EH (cell line): Measurements from ENCODE around the gene NFIA.

Experiments
- DNase-seq: peaks from one replicate; pipeline ENCODE4 v3.0.0-alpha.2; 2015; ENCODE audit warnings: low read depth

Gene NFIA

GRCh38 chr1:61247051-61247825 lies 164.9 kb downstream of the NFIA start:
- no peak for DNase-seq

DNA sequence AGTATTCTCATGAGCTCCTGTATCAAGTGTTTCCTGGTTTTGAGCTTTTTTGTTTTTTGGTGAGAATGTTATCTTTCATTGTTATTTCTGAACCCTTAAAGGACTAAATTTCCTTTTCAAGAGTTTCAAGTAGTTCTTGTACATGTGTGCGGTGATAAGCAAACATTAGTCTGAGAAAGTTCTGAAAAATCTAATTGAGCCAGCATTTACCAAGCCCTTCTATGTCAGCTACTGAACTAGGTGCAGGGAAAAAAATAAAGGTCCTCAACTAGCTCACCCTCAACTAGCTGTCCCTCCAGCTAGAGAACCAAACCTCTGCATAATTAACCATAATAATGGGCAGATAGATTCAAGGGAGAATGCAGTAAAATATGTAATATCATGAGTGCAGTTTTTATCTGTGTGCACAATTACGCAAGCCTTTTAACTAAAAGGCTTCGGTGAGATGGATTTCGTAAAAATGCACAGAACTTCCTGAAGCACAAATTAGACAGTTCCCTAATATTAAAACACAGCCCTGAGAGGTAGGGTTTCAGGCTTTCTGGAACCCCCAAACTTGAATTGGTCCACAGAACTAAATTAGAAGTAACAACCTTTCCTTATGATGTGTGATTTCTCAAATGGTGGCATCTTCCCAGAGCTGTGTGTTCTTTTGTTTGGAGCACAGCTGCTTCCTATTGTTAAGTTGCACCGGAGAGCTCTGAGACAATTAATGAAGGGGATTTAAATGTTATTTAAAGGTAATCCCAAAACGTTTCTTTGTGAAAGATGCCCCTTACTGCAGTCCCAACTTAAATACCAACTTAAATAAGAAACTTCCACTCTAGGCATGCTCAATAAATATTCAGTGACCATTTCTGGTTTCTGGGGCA lies 165.8 kb downstream of the NFIA start:
- no peak for DNase-seq

GRCh38 chr1:61250933-61251332 lies 168.6 kb downstream of the NFIA start:
- DNase-seq = no peak

- peak; percentile 42 for DNase-seq
These were observed 170.8 kb downstream of the NFIA start for GRCh38 chr1:61253059-61253735.

DNA sequence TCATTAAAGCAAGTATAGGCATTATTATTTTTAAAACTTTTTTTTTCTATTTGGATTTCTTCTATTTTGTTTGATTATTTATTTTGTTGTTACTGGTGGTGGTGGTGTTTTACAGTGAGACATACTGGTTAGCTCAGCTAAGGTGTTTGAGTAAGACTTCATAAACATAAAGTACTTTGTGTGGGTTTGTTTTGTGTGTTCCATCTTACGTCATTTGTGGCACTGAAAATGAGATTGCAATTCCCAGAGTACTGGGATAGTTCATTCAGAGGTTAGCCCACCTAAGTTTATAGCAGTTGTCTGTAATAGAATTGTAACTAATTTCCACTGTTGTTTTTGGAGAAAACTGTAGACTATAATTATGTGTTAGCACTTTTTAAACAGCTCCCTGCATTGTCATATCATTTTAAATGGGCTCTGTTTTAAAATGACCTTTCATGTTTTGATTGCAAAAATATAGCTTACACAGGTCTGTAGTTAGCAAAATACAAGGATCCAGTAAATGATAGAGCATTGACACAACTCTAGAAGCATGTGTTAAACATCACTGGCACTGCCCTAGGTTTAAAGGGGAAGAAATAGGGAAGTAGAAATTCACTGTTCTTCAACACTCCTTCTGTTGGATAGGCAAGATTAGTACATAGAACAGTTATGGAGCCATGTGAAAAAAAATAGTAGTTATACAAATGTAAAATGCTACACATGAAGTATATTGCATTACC lies 171.7 kb downstream of the NFIA start:
- no peak for DNase-seq

GRCh38 chr1:61254634-61255357 lies 172.4 kb downstream of the NFIA start:
- peak; percentile 39 for DNase-seq

- DNase-seq = peak; percentile 3
These were observed 173.0 kb downstream of the NFIA start for GRCh38 chr1:61255358-61255703.

DNA sequence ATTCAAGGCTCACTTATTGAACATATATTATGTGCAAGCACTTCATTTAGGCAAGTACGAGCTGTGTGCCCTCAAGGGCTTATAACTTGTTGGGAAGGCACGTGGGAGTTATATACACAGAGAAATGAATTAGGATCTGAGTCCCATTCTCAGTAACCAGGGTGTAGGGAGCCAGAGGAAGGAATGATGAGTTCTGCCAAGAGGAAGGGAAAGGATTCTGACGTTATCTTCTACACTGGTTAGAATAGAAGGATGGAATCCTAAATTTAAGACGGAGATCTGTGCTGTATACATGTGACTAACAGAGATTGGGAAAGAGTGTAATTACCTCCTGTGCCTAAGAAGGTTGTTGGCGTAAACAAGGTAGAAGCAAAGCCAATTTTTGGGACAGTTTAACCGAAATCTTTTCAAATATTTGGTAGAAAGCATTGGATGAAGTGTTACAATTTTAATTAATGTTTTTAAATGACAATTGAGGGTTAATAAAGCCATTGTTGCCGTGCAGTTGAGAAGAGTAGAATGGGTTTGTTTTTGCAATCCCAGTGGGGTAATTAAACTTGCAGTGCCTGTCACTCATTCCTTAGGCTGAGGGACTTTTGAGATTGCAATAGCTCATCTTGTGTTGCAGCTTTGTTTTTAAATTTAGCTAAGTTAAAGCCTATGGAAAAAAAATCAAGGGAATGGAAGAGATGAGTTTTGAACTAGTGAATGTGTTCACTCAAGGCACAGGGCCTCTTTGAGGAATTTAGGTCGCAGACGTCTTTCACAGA lies 177.2 kb downstream of the NFIA start:
- DNase-seq = no peak

DNA sequence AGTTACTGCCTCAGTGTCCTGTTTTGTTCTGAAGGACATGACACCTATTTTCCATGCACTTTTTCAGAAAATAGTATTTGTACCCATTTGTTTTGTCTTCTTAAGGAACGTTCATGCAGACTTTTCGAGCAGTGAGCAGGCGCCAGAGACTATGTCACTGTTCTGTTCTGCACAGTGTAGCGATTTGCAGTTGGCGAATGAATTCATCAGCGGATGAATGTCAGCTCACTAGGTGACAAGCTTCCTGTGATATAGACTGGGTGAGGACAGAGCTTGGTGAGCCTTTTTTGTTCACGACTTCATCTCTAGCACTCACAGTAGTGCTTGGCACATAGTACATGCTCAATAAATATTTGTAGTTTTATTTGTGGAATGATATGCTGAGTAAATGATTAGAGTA lies 177.8 kb downstream of the NFIA start:
- no peak for DNase-seq

DNA sequence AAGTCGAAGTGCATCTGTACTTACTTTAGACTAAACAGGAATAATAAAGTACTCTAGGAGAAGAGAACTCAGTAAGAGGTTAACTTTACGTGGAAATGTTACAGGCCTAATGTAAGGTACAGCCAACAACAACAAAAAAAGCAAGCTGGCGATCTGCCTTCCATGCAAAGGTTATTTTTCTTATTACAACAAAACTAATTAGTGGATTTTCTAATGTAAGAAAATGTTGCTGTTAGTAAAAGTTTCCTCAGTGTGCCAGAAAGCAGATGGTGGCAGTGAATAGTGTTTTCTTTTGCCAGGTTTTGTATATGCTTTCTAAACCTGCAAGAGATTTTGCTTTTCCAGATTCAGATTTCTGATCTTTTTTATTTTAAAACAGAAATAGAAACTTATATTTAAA lies 179.2 kb downstream of the NFIA start:
- DNase-seq = no peak

DNA sequence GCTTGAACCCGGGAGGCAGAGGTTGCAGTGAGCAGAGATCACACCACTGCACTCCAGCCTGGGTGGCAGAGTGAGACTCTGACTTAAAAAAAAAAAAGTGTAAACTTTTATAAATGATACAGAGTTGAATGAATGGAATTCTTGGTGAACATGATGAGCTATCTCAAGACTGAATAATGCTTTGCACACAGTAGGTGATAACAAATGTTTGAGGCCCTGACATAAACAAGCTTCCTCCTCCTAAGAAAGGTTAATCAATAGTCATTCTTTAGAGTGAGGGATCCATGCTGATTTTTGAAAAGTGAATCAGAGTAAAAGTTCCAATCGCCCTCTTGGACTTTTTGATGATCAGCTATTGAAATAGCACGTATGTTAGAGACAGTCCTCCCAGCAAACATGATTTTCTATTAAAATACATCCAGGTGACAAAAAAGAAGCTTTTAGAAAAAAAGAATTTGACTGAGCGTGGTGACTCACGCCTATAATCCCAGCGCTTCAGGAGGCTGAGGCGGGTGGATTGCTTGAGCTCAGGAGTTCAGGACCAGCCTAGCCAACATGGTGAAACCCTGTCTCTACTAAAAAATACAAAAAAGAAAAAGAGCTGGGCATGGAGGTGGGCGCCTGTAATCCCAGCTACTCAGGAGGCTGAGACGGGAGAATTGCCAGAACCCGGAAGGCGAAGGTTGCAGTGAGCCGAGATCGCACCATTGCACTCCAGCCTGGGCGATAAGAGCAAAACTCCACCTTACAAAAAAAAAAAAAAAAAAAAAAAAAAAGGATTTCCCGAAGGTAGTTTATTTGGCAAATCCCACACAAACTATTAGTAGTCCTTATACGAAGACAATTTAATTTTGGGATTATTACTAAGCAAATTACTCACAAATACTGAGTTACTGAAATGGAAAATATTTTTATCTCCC lies 181.8 kb downstream of the NFIA start:
- no peak for DNase-seq

GRCh38 chr1:61264825-61265242 lies 182.5 kb downstream of the NFIA start:
- DNase-seq = no peak

- DNase-seq = no peak
These were observed 183.3 kb downstream of the NFIA start for GRCh38 chr1:61265665-61266064.

GRCh38 chr1:61266738-61267137 lies 184.4 kb downstream of the NFIA start:
- DNase-seq = no peak

DNA sequence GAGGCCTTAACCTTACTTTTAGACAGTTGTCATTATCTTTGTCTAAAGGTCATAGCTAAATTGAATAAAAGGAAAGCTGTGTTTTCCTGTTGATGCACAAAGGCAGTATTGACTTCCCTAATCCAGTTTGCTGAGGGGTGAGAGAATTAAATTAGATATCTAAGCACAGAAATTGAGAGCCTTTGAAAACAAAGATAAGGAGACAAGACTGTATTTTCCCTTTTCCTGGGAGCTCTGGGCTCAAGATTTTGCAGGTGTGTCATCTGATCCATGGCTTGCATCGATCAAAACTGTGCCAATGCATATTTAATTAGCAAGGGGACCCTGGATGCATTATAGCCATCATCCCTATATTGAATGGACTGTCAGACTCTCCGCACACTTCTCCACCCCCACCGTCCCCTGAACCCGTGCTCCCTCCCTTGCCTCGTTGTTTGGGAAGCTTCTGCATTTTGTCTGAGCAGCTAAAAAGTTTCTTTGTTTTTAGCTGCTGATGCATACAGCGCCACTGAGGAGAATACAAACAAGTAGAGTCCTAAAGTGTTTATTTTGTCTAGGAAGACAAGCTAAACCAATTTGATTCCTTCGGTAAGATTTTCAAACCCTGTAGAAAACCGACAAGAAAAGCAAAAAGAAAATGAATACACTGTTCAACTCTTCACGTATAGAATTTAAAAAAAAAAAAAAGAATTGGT lies 186.3 kb downstream of the NFIA start:
- DNase-seq = no peak

DNA sequence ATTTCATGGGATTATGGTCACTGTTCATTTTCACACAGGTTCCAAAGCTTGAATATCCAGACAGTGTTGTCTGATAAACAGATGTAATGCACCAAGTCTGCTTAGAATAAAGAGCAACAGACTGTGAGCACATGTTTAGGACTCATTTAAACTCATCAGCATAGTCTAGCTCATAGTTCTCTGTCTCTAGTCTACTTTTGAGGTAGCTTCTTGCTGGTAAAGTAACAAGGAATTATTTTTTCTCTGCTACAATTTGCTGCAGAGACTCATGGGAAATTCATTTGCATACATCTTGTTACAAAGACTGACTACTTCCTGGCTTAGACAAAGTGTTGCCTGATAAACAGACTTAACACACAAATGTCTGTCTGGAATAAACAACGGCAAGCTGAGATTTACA lies 187.2 kb downstream of the NFIA start:
- DNase-seq = no peak

- DNase-seq = no peak
These were observed 187.7 kb downstream of the NFIA start for GRCh38 chr1:61270107-61270506.

- DNase-seq = no peak
These were observed 188.5 kb downstream of the NFIA start for GRCh38 chr1:61270761-61271411.

DNA sequence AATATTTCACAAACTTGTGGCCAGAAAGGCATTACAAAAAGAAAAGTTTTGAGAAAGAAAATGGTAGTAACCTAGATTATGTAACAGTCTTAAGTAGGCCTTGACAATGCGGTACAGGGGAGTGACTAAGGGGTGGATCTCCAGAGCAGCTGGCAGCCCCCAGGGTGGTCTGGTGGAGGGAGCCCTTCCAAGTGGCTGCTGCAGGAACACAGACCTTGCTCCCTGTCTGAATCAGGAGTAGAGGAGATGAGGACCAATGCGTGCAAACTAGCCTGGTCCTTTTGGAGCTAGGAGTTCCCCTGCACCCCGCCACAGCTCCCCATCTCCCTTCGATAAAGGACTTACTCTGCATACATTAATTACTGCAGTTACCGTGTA lies 189.0 kb downstream of the NFIA start:
- DNase-seq = no peak
